MM.1S (cell line): Measurements from ENCODE around the gene RNGTT.

ENCODE experiments used
- DNase-seq: peaks from one replicate; pipeline ENCODE4 v3.0.0-alpha.2; 2015
- H2AFZ ChIP-seq: fragments of 300-600 bp; sonication (generic); 2 replicates; pipeline ENCODE4 v1.6.0; 2016; ENCODE audit warnings: antibody characterized with exemption, low read length
- H3F3A ChIP-seq: fragments of 300-600 bp; sonication (generic); 2 replicates; pipeline ENCODE4 v1.6.1; 2016; ENCODE audit warnings: mild to moderate bottlenecking, antibody characterized with exemption, low read length, moderate library complexity, mixed read lengths; ENCODE audit not compliant: insufficient read depth
- H3K27ac ChIP-seq: fragments of 300-600 bp; sonication (generic); 2 replicates; pipeline ENCODE4 v1.5.1; 2016; ENCODE audit warnings: mild to moderate bottlenecking, low read length
- H3K27me3 ChIP-seq: fragments of 300-600 bp; sonication (generic); replicated peaks from 2 replicates; pipeline ENCODE4 v1.6.0; 2016; ENCODE audit warnings: low read length; ENCODE audit not compliant: insufficient read depth
- H3K36me3 ChIP-seq: fragments of 300-600 bp; sonication (generic); replicated peaks from 2 replicates; pipeline ENCODE4 v1.6.1; 2016; ENCODE audit warnings: mild to moderate bottlenecking, low read length, mixed read lengths; ENCODE audit not compliant: insufficient read depth
- H3K4me1 ChIP-seq: fragments of 300-600 bp; sonication (generic); 2 replicates; pipeline ENCODE4 v1.6.1; 2016; ENCODE audit warnings: low read length, mixed read lengths
- H3K4me2 ChIP-seq: fragments of 300-600 bp; sonication (generic); 2 replicates; pipeline ENCODE4 v1.6.0; 2016; ENCODE audit warnings: low read depth, low read length
- H3K4me3 ChIP-seq: fragments of 300-600 bp; sonication (generic); 2 replicates; pipeline ENCODE4 v1.5.1; 2016; ENCODE audit warnings: low read length, mixed read lengths
- H3K79me2 ChIP-seq: fragments of 300-600 bp; sonication (generic); 2 replicates; pipeline ENCODE4 v1.6.1; 2016; ENCODE audit warnings: mixed run types, low read length, mixed read lengths
- H3K9ac ChIP-seq: fragments of 300-600 bp; sonication (generic); 2 replicates; pipeline ENCODE4 v1.6.1; 2016; ENCODE audit warnings: low read length, mixed read lengths
- H3K9me2 ChIP-seq: fragments of 300-600 bp; sonication (generic); replicated peaks from 2 replicates; pipeline ENCODE4 v1.6.1; 2016; ENCODE audit warnings: mild to moderate bottlenecking, low read length, mixed read lengths; ENCODE audit not compliant: insufficient read depth
- H3K9me3 ChIP-seq: fragments of 300-600 bp; sonication (generic); replicated peaks from 2 replicates; pipeline ENCODE4 v1.6.1; 2016; ENCODE audit warnings: mild to moderate bottlenecking, low read length, mixed read lengths; ENCODE audit not compliant: insufficient read depth
- H4K20me1 ChIP-seq: fragments of 300-600 bp; sonication (generic); 2 replicates; pipeline ENCODE4 v1.6.1; 2016; ENCODE audit warnings: mild to moderate bottlenecking, low read length, moderate library complexity, mixed read lengths; ENCODE audit not compliant: insufficient read depth
- CTCF ChIP-seq: fragments of 300-600 bp; sonication (generic); IDR thresholded peaks from 2 replicates; pipeline ENCODE4 v1.5.1; 2016; ENCODE audit warnings: antibody characterized with exemption, low read length, mixed read lengths
- EZH2 ChIP-seq: fragments of 300-600 bp; sonication (generic); optimal IDR thresholded peaks from 2 replicates; pipeline ENCODE3; 2017; ENCODE audit warnings: low read depth, mild to moderate bottlenecking, antibody characterized with exemption, low read length, mixed read lengths
- EZH2phosphoT487 ChIP-seq: fragments of 300-600 bp; sonication (generic); IDR thresholded peaks from 2 replicates; pipeline ENCODE4 v1.6.1; 2018; ENCODE audit warnings: antibody characterized with exemption, low read length

RNGTT gene

GRCh38 chr6:88872962-88873361 is 90.5 kb downstream of the RNGTT start:
- H3K4me2 ChIP-seq: peak overlapping the region; percentile 8
- H2AFZ ChIP-seq: no peak overlapping the region
- TF ChIP-seq EZH2 (no peak), CTCF (no peak)
- no peaks in the 10 kb centered on the region for H3K27me3 ChIP-seq
- H3K9ac ChIP-seq: no peak overlapping the region
- no peaks in the 10 kb centered on the region for H4K20me1 ChIP-seq
- no peaks in the 10 kb centered on the region for H3F3A ChIP-seq
- no peaks in the 10 kb centered on the region for H3K9me3 ChIP-seq
- H3K4me1 ChIP-seq: peaks cover 6% of the 10 kb centered on the region; the same call in 1 of the 2 replicates
- no peak overlapping the region for H3K4me3 ChIP-seq
- 0 out of 2 replicates have a peak, but pooled peaks cover 6% of the 10 kb centered on the region for H3K79me2 ChIP-seq
- DNase-seq: no peak
- H3K27ac ChIP-seq: no peak overlapping the region
- H3K36me3 ChIP-seq: no peaks in the 10 kb centered on the region
- no peaks in the 10 kb centered on the region for H3K9me2 ChIP-seq

DNA sequence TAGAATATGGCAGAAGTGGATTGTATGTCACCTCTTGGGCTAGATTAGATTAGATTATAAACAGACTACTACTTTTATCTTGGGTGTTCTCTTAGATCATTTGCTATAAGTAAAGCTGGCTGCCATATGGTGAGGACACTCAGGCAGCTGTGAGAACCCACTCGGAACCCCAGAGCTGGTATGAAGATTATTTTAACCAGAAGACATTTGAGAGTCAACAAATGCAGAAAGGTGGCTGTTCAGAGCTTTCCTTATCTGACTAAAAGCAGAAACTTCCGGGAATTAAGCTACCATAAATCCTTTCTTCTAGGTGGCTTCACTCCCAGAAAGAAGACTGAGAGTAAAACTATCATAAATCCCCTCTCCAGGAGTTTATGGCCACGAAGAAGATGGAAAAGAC is 91.9 kb downstream of the RNGTT start:
- no peaks in the 10 kb centered on the region for H4K20me1 ChIP-seq
- 0 out of 2 replicates have a peak, but pooled peaks cover 6% of the 10 kb centered on the region for H3K79me2 ChIP-seq
- DNase-seq: no peak
- no peak overlapping the region for H3K4me2 ChIP-seq
- H3K27me3 ChIP-seq: no peaks in the 10 kb centered on the region
- no peaks in the 10 kb centered on the region for H3K9me2 ChIP-seq
- H2AFZ ChIP-seq: no peak overlapping the region
- H3F3A ChIP-seq: no peaks in the 10 kb centered on the region
- H3K4me3 ChIP-seq: no peak overlapping the region
- H3K27ac ChIP-seq: no peak overlapping the region
- H3K9me3 ChIP-seq: no peaks in the 10 kb centered on the region
- peaks cover 6% of the 10 kb centered on the region; the same call in 1 of the 2 replicates for H3K4me1 ChIP-seq
- H3K9ac ChIP-seq: no peak overlapping the region
- TF ChIP-seq EZH2 (no peak), CTCF (no peak), EZH2phosphoT487 (no peak)
- H3K36me3 ChIP-seq: no peaks in the 10 kb centered on the region

DNA sequence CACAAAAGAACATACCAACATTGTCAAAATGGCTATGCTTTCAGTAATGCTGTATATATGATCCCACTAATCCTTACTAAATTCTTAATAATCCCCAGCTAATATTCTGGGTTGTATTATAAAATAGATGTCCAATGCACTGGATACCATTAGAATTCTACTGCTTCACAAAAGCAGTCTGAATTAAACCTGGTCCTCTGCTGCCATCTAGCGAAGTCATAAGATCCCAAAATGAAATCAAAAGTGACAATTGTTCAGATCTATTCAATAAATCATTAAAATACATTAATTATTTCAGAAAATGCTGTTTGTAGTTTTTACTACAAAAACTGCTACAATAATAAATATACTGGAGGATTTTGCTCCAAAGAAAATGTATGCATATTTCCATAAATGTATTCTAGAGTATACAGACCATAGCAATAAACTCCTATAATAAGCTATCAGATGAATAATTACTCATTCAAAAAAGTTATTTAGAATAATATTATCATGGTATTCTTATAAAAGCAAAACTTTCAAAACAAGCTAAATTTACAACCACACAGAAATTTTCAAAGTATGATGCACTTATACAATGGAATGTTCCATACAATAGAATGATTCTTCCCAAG is 92.6 kb downstream of the RNGTT start:
- no peak overlapping the region for H3K27ac ChIP-seq
- H3K9me3 ChIP-seq: no peaks in the 10 kb centered on the region
- no peaks in the 10 kb centered on the region for H4K20me1 ChIP-seq
- DNase-seq: peak; percentile 61
- no peaks in the 10 kb centered on the region for H3K9me2 ChIP-seq
- H3K4me2 ChIP-seq: no peak overlapping the region
- no peaks in the 10 kb centered on the region for H3F3A ChIP-seq
- H3K79me2 ChIP-seq: 0 out of 2 replicates have a peak, but pooled peaks cover 6% of the 10 kb centered on the region
- no peak overlapping the region for H3K4me3 ChIP-seq
- no peak overlapping the region for H2AFZ ChIP-seq
- H3K27me3 ChIP-seq: no peaks in the 10 kb centered on the region
- peaks cover 6% of the 10 kb centered on the region; the same call in 1 of the 2 replicates for H3K4me1 ChIP-seq
- no peak overlapping the region for H3K9ac ChIP-seq
- TF ChIP-seq CTCF: peak; percentile 65
- no peak for TF ChIP-seq EZH2phosphoT487
- no peak for TF ChIP-seq EZH2
- H3K36me3 ChIP-seq: no peaks in the 10 kb centered on the region
